AG10803 (cell line): ENCODE data around the gene GRIK1.
A peak's percentile ranks its signal among the peaks of the same experiment; 100 is the strongest.

Source experiments
- DNase-seq: peaks from one replicate; pipeline ENCODE4 v3.0.0; 2010; ENCODE audit warnings: low read depth
- H3K4me3 ChIP-seq: 2 replicates; pipeline ENCODE4 v1.5.1; 2011; ENCODE audit warnings: mild to moderate bottlenecking, low read length, control low read depth
- CTCF ChIP-seq: conservative IDR thresholded peaks from 2 replicates; pipeline ENCODE4 v1.5.1; 2011; ENCODE audit warnings: mild to moderate bottlenecking, low read length, control low read depth, inconsistent platforms

Gene GRIK1

GRCh38 chr21:29582855-29583254 is 356.9 kb downstream of the GRIK1 start:
- no peak overlapping the region for H3K4me3 ChIP-seq
- TF ChIP-seq CTCF = no peak
- no peak for DNase-seq

GRCh38 chr21:29581393-29581792 is 358.4 kb downstream of the GRIK1 start:
- no peak for TF ChIP-seq CTCF
- H3K4me3 ChIP-seq = no peak overlapping the region
- DNase-seq = no peak

- no peak overlapping the region for H3K4me3 ChIP-seq
- TF ChIP-seq CTCF = no peak
- no peak for DNase-seq
Measured at GRCh38 chr21:29580732-29581285, 359.0 kb downstream of the GRIK1 start.

GRCh38 chr21:29578306-29578705 is 361.5 kb downstream of the GRIK1 start:
- DNase-seq = no peak
- no peak for TF ChIP-seq CTCF
- no peak overlapping the region for H3K4me3 ChIP-seq

GRCh38 chr21:29571949-29572348 is 367.8 kb downstream of the GRIK1 start:
- DNase-seq = no peak
- no peak for TF ChIP-seq CTCF
- no peak overlapping the region for H3K4me3 ChIP-seq

GRCh38 chr21:29568020-29568697 is 371.6 kb downstream of the GRIK1 start:
- H3K4me3 ChIP-seq = no peak overlapping the region
- peak; percentile 3 for DNase-seq
- TF ChIP-seq CTCF = no peak

- H3K4me3 ChIP-seq = no peak overlapping the region
- no peak for DNase-seq
- no peak for TF ChIP-seq CTCF
Measured at GRCh38 chr21:29557931-29558725, 381.7 kb downstream of the GRIK1 start.
